ENCODE results near the gene ARPIN. TPM values are rescaled to one million over a fixed set of nuclear protein-coding genes. Genes with fewer than 3 reads are reported as not detected.

ARPIN gene
- total RNA-seq, 4 donors from 2014 or later, result 21.4 to 26.5 (median 24.1) TPM

- DNase-seq, result no peak
- intact Hi-C loops (cut with DNase I), result no loop called here
- Histone ChIP-seq H3K36me3 (peaks cover 9 to 37% of the 10 kb centered on the region in 2 donors), H3K27me3 (no peaks in the 10 kb centered on the region), H3K4me3 (replicated peaks in 1 of 3) (no peak overlapping the region), H3K9me3 (no peaks in the 10 kb centered on the region), H3K4me1 (no peaks in the 10 kb centered on the region), H3K27ac (no peak overlapping the region)
- no peak for TF ChIP-seq POLR2A (IDR thresholded peaks at IDR 0.05)
- 76 to 78% methylated on average over 1 of the region's 1 CpG for WGBS, 2 donors
These were observed 32.0 kb downstream of the ARPIN start for GRCh38 chr15:89880727-89881126.

- Histone ChIP-seq H3K27me3 (no peaks in the 10 kb centered on the region), H3K9me3 (no peaks in the 10 kb centered on the region), H3K4me1 (no peaks in the 10 kb centered on the region), H3K27ac (no peak overlapping the region), H3K4me3 (replicated peaks in 1 of 3) (no peak overlapping the region), H3K36me3 (peaks cover 0 to 24% of the 10 kb centered on the region in 2 donors)
- DNase-seq, result no peak
- intact Hi-C loops (cut with DNase I), result loop anchor here (5.0 kb wide), 1 partner anchor 116 kb away; no protein-coding TSS in a partner anchor
- TF ChIP-seq POLR2A (IDR thresholded peaks at IDR 0.05), result no peak
- TF ChIP-seq, protein P1, sequence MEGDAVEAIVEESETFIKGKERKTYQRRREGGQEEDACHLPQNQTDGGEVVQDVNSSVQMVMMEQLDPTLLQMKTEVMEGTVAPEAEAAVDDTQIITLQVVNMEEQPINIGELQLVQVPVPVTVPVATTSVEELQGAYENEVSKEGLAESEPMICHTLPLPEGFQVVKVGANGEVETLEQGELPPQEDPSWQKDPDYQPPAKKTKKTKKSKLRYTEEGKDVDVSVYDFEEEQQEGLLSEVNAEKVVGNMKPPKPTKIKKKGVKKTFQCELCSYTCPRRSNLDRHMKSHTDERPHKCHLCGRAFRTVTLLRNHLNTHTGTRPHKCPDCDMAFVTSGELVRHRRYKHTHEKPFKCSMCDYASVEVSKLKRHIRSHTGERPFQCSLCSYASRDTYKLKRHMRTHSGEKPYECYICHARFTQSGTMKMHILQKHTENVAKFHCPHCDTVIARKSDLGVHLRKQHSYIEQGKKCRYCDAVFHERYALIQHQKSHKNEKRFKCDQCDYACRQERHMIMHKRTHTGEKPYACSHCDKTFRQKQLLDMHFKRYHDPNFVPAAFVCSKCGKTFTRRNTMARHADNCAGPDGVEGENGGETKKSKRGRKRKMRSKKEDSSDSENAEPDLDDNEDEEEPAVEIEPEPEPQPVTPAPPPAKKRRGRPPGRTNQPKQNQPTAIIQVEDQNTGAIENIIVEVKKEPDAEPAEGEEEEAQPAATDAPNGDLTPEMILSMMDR (IDR thresholded peaks at IDR 0.05), result no peak
- WGBS, 2 donors, result 79 to 85% methylated on average over 3 of the region's 3 CpGs
These were observed 34.4 kb downstream of the ARPIN start for GRCh38 chr15:89878323-89878722.

GRCh38 chr15:89877083-89877425 lies 35.7 kb downstream of the ARPIN start:
- Histone ChIP-seq H3K4me1 (no peaks in the 10 kb centered on the region), H3K27ac (no peak overlapping the region), H3K36me3 (peaks cover 0 to 17% of the 10 kb centered on the region in 2 donors), H3K9me3 (no peaks in the 10 kb centered on the region), H3K27me3 (no peaks in the 10 kb centered on the region), H3K4me3 (replicated peaks in 1 of 3) (no peak overlapping the region)
- TF ChIP-seq POLR2A (IDR thresholded peaks at IDR 0.05), result no peak
- TF ChIP-seq, protein P1 (IDR thresholded peaks at IDR 0.05), result no peak
- DNase-seq, result no peak
- intact Hi-C loops (cut with DNase I), result loop anchor here (5.0 kb wide), 1 partner anchor 115 kb away; no protein-coding TSS in a partner anchor
- WGBS, 2 donors, result 79 to 90% methylated on average over 2 of the region's 2 CpGs

DNA sequence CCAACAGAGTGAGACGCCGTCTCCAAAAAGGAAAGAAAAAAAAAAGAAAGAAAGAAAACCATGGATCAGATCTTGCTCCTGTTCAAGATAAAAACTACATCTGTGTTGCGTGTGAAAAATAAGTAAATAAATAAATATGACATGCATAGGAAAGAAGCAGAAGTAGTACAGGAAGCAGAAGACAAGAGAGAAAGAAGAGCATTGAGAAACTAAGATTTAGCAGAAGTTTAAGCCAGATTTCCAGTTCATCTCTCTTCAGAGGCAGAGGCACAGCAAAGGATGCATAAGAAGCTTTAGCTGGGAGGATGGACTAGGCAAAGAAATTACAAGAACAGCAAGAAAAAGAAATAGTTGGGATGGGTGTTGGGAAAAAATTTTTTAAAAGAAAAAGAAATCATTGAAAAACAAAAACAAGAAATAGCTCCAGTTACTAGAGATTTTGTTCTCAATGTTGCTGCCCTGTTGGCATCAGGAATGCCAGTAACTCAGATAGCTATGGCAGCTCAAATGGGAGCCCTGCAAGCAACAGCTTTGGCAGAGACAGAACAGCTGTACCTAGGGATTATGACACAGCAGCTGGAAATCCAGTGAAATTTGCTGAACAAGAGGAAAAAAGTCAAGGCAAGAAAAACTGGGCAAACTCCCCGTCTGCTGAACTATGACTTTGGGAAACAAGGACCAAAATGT lies 36.2 kb downstream of the ARPIN start:
- intact Hi-C loops (cut with DNase I), result loop anchor here (5.0 kb wide), 1 partner anchor 114 kb away; no protein-coding TSS in a partner anchor
- no peak for DNase-seq
- peaks cover 0 to 17% of the 10 kb centered on the region in 2 donors for H3K36me3 ChIP-seq
- H3K27me3 ChIP-seq, result no peaks in the 10 kb centered on the region
- 91 to 93% methylated on average over 4 of the region's 4 CpGs for WGBS, 2 donors
- H3K4me1 ChIP-seq, result no peaks in the 10 kb centered on the region
- H3K4me3 ChIP-seq (replicated peaks in 1 of 3), result no peak overlapping the region
- no peak overlapping the region for H3K27ac ChIP-seq
- TF ChIP-seq POLR2A (IDR thresholded peaks at IDR 0.05), result no peak
- TF ChIP-seq, protein P1 (IDR thresholded peaks at IDR 0.05), result no peak
- no peaks in the 10 kb centered on the region for H3K9me3 ChIP-seq

GRCh38 chr15:89875741-89876140 lies 37.0 kb downstream of the ARPIN start:
- 94 to 96% methylated on average over 6 of the region's 6 CpGs for WGBS, 2 donors
- H3K27ac ChIP-seq, result no peak overlapping the region
- no peaks in the 10 kb centered on the region for H3K9me3 ChIP-seq
- H3K27me3 ChIP-seq, result no peaks in the 10 kb centered on the region
- no peak for TF ChIP-seq POLR2A (IDR thresholded peaks at IDR 0.05)
- TF ChIP-seq, protein P1 (IDR thresholded peaks at IDR 0.05), result no peak
- H3K4me1 ChIP-seq, result peaks cover 0 to 1% of the 10 kb centered on the region in 2 donors
- intact Hi-C loops (cut with DNase I), result loop anchor here (5.0 kb wide), 1 partner anchor 113 kb away; no protein-coding TSS in a partner anchor
- DNase-seq, result no peak
- no peak overlapping the region for H3K4me3 ChIP-seq (replicated peaks in 1 of 3)
- peaks cover 0 to 17% of the 10 kb centered on the region in 2 donors for H3K36me3 ChIP-seq

Data from thyroid gland (tissue), 4 donors.